GM19463 (cell line): ENCODE data around the gene OGG1.

Source experiments
- ATAC-seq: cut with Tn5 transposase; IDR thresholded peaks from one replicate; pipeline ENCODE4 v1.9.1; 2021; ENCODE audit warnings: mild to moderate bottlenecking, moderate library complexity; ENCODE audit not compliant: unreplicated experiment

OGG1 gene

GRCh38 chr3:9749645-9750555 is at the start of gene OGG1:
Gene OGG1 (plus strand): TSS chr3:9749952. CDS start chr3:9750287, 335 bp downstream.
- peak; percentile 90 for ATAC-seq

GRCh38 chr3:9700536-9700935 is 49.2 kb upstream of the OGG1 start:
- ATAC-seq, result no peak

- ATAC-seq, result no peak
Observed at GRCh38 chr3:9701006-9701405, 48.7 kb upstream of the OGG1 start.

GRCh38 chr3:9701711-9702110 is 48.0 kb upstream of the OGG1 start:
- ATAC-seq, result no peak

- ATAC-seq, result no peak
Observed at GRCh38 chr3:9703240-9703639, 46.5 kb upstream of the OGG1 start.

GRCh38 chr3:9703736-9704346 is 45.9 kb upstream of the OGG1 start, which contains the start of gene CPNE9:
Gene CPNE9 (plus strand): TSS chr3:9703833. CDS start chr3:9703997, 164 bp downstream.
- ATAC-seq, result no peak

- ATAC-seq, result no peak
Observed at GRCh38 chr3:9704347-9705322, 45.1 kb upstream of the OGG1 start.

GRCh38 chr3:9710174-9710739 is 39.5 kb upstream of the OGG1 start:
- ATAC-seq, result no peak

- no peak for ATAC-seq
Observed at GRCh38 chr3:9712415-9712814, 37.3 kb upstream of the OGG1 start.

GRCh38 chr3:9713142-9713541 is 36.6 kb upstream of the OGG1 start:
- ATAC-seq, result no peak

GRCh38 chr3:9715136-9715535 is 34.6 kb upstream of the OGG1 start:
- ATAC-seq, result no peak

- ATAC-seq, result no peak
Observed at GRCh38 chr3:9715764-9716437, 33.9 kb upstream of the OGG1 start.

GRCh38 chr3:9716801-9717555 is 32.8 kb upstream of the OGG1 start:
- no peak for ATAC-seq

- no peak for ATAC-seq
Observed at GRCh38 chr3:9717563-9717962, 32.2 kb upstream of the OGG1 start.

GRCh38 chr3:9718118-9718517 is 31.6 kb upstream of the OGG1 start:
- no peak for ATAC-seq

- no peak for ATAC-seq
Observed at GRCh38 chr3:9721015-9721699, 28.6 kb upstream of the OGG1 start.

- no peak for ATAC-seq
Observed at GRCh38 chr3:9721700-9722060, 28.1 kb upstream of the OGG1 start.

GRCh38 chr3:9725775-9726515 is 23.8 kb upstream of the OGG1 start:
- no peak for ATAC-seq
